ENCODE measurements around the gene CACNA1G. TPM values are rescaled to one million over a fixed set of nuclear protein-coding genes. Genes with fewer than 3 reads are reported as not detected.

CACNA1G gene
- total RNA-seq, 1 experiment from 2014 or later: 6.7 TPM

DNA sequence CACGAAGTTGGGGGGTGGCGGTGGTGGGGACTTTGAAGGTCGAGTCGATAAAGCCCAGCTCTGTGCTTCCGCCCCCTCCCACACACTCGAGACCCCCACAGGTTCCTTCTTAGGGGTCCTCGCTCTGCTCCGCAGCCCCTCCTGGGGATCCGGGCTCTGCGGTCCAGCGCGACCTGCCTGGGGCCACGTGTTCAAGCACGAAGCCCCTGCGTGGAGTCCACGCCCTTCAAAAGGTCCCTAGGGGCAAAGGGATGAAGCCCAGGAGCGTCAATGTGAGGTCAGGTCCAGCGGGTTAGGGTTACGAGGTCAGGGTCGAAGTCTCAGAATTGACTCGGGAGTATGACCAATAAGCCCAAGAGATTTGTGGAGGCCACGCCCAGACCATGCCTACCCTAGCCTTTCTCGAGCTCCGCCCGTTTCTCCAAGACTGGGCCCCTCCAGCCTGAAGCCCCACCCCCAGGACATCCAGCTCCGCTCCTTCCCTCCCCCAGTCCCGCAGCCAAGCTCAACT, 786 bp upstream of the CACNA1G start (continued):
- TF ChIP-seq, protein P1, sequence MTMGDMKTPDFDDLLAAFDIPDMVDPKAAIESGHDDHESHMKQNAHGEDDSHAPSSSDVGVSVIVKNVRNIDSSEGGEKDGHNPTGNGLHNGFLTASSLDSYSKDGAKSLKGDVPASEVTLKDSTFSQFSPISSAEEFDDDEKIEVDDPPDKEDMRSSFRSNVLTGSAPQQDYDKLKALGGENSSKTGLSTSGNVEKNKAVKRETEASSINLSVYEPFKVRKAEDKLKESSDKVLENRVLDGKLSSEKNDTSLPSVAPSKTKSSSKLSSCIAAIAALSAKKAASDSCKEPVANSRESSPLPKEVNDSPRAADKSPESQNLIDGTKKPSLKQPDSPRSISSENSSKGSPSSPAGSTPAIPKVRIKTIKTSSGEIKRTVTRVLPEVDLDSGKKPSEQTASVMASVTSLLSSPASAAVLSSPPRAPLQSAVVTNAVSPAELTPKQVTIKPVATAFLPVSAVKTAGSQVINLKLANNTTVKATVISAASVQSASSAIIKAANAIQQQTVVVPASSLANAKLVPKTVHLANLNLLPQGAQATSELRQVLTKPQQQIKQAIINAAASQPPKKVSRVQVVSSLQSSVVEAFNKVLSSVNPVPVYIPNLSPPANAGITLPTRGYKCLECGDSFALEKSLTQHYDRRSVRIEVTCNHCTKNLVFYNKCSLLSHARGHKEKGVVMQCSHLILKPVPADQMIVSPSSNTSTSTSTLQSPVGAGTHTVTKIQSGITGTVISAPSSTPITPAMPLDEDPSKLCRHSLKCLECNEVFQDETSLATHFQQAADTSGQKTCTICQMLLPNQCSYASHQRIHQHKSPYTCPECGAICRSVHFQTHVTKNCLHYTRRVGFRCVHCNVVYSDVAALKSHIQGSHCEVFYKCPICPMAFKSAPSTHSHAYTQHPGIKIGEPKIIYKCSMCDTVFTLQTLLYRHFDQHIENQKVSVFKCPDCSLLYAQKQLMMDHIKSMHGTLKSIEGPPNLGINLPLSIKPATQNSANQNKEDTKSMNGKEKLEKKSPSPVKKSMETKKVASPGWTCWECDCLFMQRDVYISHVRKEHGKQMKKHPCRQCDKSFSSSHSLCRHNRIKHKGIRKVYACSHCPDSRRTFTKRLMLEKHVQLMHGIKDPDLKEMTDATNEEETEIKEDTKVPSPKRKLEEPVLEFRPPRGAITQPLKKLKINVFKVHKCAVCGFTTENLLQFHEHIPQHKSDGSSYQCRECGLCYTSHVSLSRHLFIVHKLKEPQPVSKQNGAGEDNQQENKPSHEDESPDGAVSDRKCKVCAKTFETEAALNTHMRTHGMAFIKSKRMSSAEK (CRISPR knock-in tag; IDR thresholded peaks at IDR 0.05; ENCODE audit: borderline replicate concordance): no peak
- TF ChIP-seq, protein P2, sequence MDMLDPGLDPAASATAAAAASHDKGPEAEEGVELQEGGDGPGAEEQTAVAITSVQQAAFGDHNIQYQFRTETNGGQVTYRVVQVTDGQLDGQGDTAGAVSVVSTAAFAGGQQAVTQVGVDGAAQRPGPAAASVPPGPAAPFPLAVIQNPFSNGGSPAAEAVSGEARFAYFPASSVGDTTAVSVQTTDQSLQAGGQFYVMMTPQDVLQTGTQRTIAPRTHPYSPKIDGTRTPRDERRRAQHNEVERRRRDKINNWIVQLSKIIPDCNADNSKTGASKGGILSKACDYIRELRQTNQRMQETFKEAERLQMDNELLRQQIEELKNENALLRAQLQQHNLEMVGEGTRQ (CRISPR knock-in tag; IDR thresholded peaks at IDR 0.05): peak; percentile 49
- TF ChIP-seq TEAD1 (CRISPR knock-in tag; IDR thresholded peaks at IDR 0.05): 0 out of 2 replicates have a peak, but pooled peaks have one; percentile 49

DNA sequence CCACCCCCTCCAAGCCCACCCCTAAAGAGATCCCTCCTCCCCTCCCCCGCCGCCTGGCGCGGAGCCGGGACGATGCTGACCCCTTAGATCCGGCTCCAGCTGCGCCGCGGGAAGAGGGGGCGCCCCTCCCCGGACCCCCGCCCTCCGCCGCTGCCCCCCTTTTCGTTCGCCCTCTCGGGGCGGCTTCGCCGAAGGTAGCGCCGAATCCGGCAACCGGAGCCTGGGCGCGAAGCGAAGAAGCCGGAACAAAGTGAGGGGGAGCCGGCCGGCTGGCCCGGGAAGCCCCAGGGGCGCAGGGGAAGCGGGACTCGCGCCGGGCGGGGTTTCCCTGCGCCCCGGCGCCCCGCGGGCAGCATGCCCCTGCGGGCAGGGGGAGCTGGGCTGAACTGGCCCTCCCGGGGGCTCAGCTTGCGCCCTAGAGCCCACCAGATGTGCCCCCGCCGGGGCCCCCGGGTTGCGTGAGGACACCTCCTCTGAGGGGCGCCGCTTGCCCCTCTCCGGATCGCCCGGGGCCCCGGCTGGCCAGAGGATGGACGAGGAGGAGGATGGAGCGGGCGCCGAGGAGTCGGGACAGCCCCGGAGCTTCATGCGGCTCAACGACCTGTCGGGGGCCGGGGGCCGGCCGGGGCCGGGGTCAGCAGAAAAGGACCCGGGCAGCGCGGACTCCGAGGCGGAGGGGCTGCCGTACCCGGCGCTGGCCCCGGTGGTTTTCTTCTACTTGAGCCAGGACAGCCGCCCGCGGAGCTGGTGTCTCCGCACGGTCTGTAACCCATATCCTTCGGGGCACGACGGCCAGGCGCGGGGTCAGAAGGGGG, 623 bp downstream of the CACNA1G start:
- peak overlapping the region; percentile 67; the same call in 1 of the 2 replicates for H3K4me3 Mint-ChIP-seq
- peaks cover 43% of the 10 kb centered on the region for H3K4me1 Mint-ChIP-seq
- DNase-seq (ENCODE audit: low spot score) (peak; percentile 42), ATAC-seq (no peak)
- POLR2A ChIA-PET: interaction anchor here (0.5 to 2.5 kb wide), 11 partner anchors 9 to 158 kb away, joined by 3 to 16 read pairs (median 4); partner anchors contain the start of gene LUC7L3
- H3K27ac Mint-ChIP-seq: no peak overlapping the region
- no peaks in the 10 kb centered on the region for H3K36me3 Mint-ChIP-seq
- CTCF ChIA-PET: interaction anchor here (0.7 to 7.2 kb wide), 21 partner anchors 9 to 281 kb away, joined by 3 to 135 read pairs (median 4); partner anchors contain the start of genes CHAD and LRRC59
- no peaks in the 10 kb centered on the region for H3K9me3 Mint-ChIP-seq
- H3K27me3 Mint-ChIP-seq (ENCODE audit: low read depth): peaks cover 83% of the 10 kb centered on the region
- TF ChIP-seq GRHL2 (CRISPR knock-in tag; IDR thresholded peaks at IDR 0.05; ENCODE audit: insufficient replicate concordance, severe bottlenecking): no peak
- no peak for TF ChIP-seq NR1H2 (CRISPR knock-in tag; IDR thresholded peaks at IDR 0.05)
- TF ChIP-seq, protein P3, sequence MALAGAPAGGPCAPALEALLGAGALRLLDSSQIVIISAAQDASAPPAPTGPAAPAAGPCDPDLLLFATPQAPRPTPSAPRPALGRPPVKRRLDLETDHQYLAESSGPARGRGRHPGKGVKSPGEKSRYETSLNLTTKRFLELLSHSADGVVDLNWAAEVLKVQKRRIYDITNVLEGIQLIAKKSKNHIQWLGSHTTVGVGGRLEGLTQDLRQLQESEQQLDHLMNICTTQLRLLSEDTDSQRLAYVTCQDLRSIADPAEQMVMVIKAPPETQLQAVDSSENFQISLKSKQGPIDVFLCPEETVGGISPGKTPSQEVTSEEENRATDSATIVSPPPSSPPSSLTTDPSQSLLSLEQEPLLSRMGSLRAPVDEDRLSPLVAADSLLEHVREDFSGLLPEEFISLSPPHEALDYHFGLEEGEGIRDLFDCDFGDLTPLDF (CRISPR knock-in tag; IDR thresholded peaks at IDR 0.05): no peak
- no peak for TF ChIP-seq MXD4 (CRISPR knock-in tag; IDR thresholded peaks at IDR 0.05; ENCODE audit: borderline replicate concordance)
- no peak for TF ChIP-seq ZNF671 (CRISPR knock-in tag; IDR thresholded peaks at IDR 0.05)
- TF ChIP-seq ETV6 (CRISPR knock-in tag; IDR thresholded peaks at IDR 0.05): no peak
- TF ChIP-seq NR3C1 (CRISPR knock-in tag; conservative IDR thresholded peaks at IDR 0.05; ENCODE audit: low read depth): no peak
- TF ChIP-seq, protein P4, sequence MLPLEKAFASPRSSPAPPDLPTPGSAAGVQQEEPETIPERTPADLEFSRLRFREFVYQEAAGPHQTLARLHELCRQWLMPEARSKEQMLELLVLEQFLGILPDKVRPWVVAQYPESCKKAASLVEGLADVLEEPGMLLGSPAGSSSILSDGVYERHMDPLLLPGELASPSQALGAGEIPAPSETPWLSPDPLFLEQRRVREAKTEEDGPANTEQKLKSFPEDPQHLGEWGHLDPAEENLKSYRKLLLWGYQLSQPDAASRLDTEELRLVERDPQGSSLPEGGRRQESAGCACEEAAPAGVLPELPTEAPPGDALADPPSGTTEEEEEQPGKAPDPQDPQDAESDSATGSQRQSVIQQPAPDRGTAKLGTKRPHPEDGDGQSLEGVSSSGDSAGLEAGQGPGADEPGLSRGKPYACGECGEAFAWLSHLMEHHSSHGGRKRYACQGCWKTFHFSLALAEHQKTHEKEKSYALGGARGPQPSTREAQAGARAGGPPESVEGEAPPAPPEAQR (CRISPR knock-in tag; IDR thresholded peaks at IDR 0.05): no peak
- TF ChIP-seq ZNF232 (CRISPR knock-in tag; IDR thresholded peaks at IDR 0.05): no peak
- TF ChIP-seq, protein P5, sequence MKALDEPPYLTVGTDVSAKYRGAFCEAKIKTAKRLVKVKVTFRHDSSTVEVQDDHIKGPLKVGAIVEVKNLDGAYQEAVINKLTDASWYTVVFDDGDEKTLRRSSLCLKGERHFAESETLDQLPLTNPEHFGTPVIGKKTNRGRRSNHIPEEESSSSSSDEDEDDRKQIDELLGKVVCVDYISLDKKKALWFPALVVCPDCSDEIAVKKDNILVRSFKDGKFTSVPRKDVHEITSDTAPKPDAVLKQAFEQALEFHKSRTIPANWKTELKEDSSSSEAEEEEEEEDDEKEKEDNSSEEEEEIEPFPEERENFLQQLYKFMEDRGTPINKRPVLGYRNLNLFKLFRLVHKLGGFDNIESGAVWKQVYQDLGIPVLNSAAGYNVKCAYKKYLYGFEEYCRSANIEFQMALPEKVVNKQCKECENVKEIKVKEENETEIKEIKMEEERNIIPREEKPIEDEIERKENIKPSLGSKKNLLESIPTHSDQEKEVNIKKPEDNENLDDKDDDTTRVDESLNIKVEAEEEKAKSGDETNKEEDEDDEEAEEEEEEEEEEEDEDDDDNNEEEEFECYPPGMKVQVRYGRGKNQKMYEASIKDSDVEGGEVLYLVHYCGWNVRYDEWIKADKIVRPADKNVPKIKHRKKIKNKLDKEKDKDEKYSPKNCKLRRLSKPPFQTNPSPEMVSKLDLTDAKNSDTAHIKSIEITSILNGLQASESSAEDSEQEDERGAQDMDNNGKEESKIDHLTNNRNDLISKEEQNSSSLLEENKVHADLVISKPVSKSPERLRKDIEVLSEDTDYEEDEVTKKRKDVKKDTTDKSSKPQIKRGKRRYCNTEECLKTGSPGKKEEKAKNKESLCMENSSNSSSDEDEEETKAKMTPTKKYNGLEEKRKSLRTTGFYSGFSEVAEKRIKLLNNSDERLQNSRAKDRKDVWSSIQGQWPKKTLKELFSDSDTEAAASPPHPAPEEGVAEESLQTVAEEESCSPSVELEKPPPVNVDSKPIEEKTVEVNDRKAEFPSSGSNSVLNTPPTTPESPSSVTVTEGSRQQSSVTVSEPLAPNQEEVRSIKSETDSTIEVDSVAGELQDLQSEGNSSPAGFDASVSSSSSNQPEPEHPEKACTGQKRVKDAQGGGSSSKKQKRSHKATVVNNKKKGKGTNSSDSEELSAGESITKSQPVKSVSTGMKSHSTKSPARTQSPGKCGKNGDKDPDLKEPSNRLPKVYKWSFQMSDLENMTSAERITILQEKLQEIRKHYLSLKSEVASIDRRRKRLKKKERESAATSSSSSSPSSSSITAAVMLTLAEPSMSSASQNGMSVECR (CRISPR knock-in tag; IDR thresholded peaks at IDR 0.05; ENCODE audit: borderline replicate concordance): no peak
- TF ChIP-seq TEAD1 (CRISPR knock-in tag; IDR thresholded peaks at IDR 0.05): no peak
- TF ChIP-seq TCF7 (CRISPR knock-in tag; IDR thresholded peaks at IDR 0.05; ENCODE audit: low read depth): no peak
- TF ChIP-seq, protein P2 (CRISPR knock-in tag; IDR thresholded peaks at IDR 0.05): no peak
- no peak for TF ChIP-seq ZNF317 (CRISPR knock-in tag; IDR thresholded peaks at IDR 0.05; ENCODE audit: borderline replicate concordance, low read depth)
- TF ChIP-seq, protein P6, sequence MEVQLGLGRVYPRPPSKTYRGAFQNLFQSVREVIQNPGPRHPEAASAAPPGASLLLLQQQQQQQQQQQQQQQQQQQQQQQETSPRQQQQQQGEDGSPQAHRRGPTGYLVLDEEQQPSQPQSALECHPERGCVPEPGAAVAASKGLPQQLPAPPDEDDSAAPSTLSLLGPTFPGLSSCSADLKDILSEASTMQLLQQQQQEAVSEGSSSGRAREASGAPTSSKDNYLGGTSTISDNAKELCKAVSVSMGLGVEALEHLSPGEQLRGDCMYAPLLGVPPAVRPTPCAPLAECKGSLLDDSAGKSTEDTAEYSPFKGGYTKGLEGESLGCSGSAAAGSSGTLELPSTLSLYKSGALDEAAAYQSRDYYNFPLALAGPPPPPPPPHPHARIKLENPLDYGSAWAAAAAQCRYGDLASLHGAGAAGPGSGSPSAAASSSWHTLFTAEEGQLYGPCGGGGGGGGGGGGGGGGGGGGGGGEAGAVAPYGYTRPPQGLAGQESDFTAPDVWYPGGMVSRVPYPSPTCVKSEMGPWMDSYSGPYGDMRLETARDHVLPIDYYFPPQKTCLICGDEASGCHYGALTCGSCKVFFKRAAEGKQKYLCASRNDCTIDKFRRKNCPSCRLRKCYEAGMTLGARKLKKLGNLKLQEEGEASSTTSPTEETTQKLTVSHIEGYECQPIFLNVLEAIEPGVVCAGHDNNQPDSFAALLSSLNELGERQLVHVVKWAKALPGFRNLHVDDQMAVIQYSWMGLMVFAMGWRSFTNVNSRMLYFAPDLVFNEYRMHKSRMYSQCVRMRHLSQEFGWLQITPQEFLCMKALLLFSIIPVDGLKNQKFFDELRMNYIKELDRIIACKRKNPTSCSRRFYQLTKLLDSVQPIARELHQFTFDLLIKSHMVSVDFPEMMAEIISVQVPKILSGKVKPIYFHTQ (CRISPR knock-in tag; IDR thresholded peaks at IDR 0.05): no peak
- TF ChIP-seq ZNF396 (CRISPR knock-in tag; IDR thresholded peaks at IDR 0.05; ENCODE audit: borderline replicate concordance): no peak
